ENCODE results near the gene SNTG2. TPM values are rescaled to one million over a fixed set of nuclear protein-coding genes. Genes with fewer than 3 reads are reported as not detected.

SNTG2 gene
- total and polyA plus RNA-seq, 2 of the 13 experiments (the other 11 are each of a cell fraction or from before 2014, with no cell fraction given): not detected

DNA sequence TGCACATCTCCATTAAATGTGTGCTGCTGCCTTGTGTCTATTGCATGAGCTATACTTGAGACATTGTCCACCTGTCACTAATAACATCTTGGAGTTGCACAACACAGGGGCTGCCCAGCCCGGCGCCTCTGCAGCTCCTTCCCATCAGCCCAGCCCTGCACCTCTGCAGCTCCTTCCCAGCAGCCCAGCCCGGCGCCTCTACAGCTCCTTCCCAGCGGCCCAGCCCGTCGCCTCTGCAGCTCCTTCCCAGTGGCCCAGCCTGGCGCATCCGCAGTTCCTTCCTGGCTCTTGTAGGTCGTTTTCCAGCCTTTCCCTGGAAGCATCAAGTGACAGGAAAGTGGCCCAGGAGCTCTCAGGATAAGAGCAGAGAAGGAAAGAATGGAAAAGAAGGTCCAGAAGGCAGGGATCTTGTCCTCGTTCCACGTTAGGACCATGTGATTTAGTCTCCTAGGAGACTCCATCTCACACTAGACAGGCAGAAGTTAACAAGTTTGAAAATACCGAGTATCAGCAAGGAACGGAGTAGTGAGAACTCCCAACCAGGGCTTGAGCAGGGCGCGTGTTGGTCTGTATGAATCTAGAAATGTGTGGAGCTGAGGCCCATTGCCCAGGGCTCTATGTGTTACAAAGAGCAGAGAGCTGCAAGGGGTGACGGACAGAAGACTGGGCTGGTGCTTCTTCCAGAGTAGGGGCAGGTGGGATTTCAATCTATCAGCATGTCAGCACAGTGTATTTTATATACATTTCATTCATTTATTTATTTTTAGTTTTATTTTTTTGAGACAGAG, 346.9 kb downstream of the SNTG2 start (continued):
- TF ChIP-seq ZNF280D (CRISPR knock-in tag; IDR thresholded peaks at IDR 0.05) (no peak), ZNF24 (IDR thresholded peaks at IDR 0.05) (no peak), NCOR1 (IDR thresholded peaks at IDR 0.05; ENCODE audit: borderline replicate concordance, low read length) (no peak), ZNF292 (CRISPR knock-in tag; IDR thresholded peaks at IDR 0.05; ENCODE audit: borderline replicate concordance, low read depth) (no peak), PHB2 (IDR thresholded peaks at IDR 0.05; ENCODE audit: partially characterized antibody) (no peak), ZNF44 (CRISPR knock-in tag; IDR thresholded peaks at IDR 0.05) (no peak), MED8 (CRISPR knock-in tag; IDR thresholded peaks at IDR 0.05; ENCODE audit: insufficient replicate concordance) (no peak), RAD21 (CRISPR knock-in tag; IDR thresholded peaks at IDR 0.05) (no peak), ZNF644 (CRISPR knock-in tag; IDR thresholded peaks at IDR 0.05; ENCODE audit: low read depth) (no peak), ZBTB10 (CRISPR knock-in tag; IDR thresholded peaks at IDR 0.05; ENCODE audit: borderline replicate concordance) (no peak), ZNF577 (CRISPR knock-in tag; IDR thresholded peaks at IDR 0.05; ENCODE audit: borderline replicate concordance, low read depth) (no peak), ZFY (CRISPR knock-in tag; IDR thresholded peaks at IDR 0.05) (no peak)
